ENCODE measurements around the gene POLR2H. TPM values are rescaled to one million over a fixed set of nuclear protein-coding genes. Genes with fewer than 3 reads are reported as not detected.

The POLR2H gene
- total RNA-seq (2021): 117 to 133 TPM (median 118 TPM) in 3 replicates
- Bru-seq, nascent RNA: percentile 90 among the genes with signal in this experiment
- long read RNA-seq, experiment 1, transcript POLR2H-202 (5 exons, 878 nt): minor isoform, 9 of 143 reads
- long read RNA-seq, experiment 1, transcript POLR2H-208 (6 exons, 1,802 nt): major isoform, 19 of 143 reads
- long read RNA-seq, experiment 1, partial matches to known transcripts: 91 of 143 reads
- long read RNA-seq, experiment 1, other reads (novel, unspliced or antisense): 18 of 143 reads
- long read RNA-seq, experiment 2, transcript POLR2H-202 (5 exons, 878 nt): major isoform, 12 of 159 reads
- long read RNA-seq, experiment 2, transcript POLR2H-208 (6 exons, 1,802 nt): minor isoform, 8 of 159 reads
- long read RNA-seq, experiment 2, partial matches to known transcripts: 107 of 159 reads
- long read RNA-seq, experiment 2, other reads (novel, unspliced or antisense): 17 of 159 reads
- long read RNA-seq, experiment 3, transcript POLR2H-206 (5 exons, 791 nt): minor isoform, 6 of 368 reads
- long read RNA-seq, experiment 3, transcript POLR2H-202 (5 exons, 878 nt): major isoform, 57 of 368 reads
- long read RNA-seq, experiment 3, partial matches to known transcripts: 277 of 368 reads
- long read RNA-seq, experiment 3, other reads (novel, unspliced or antisense): 21 of 368 reads

DNA sequence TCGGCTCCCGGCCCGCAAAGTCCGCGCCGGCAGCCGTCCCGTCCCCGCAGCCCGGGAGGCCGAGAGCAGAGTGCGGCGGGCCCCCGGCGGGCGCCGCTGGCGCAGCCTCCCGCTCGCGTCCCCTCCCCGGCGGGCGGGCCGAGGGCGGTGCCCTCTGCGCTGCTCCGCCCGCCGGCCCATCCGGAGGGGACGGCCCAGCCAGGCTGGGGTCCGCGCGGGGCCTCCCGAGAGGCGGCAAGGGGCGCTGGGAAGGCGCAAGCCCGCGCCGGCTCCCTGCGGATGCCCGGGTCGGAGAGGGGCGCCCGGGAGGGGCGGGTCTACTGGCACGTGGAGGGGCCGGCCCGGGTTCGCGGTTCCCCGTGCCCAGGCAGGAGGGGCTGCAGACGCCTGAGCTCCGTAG, at the start of gene POLR2H, which contains the start of gene CLCN2:
POLR2H (plus strand) TSS at position 179 of the 400 bp plus-strand sequence. CDS start 1,783 bp downstream, outside the sequence.
CLCN2 (minus strand) TSS at position 74 of the 400 bp plus-strand sequence. CDS start 126 bp downstream, outside the sequence.
- DNase-seq (ENCODE audit: low spot score) (peak; percentile 70), ATAC-seq (peak; percentile 47)
- peak within 1 kb of the TSS; percentile 98 for H3K4me3 Mint-ChIP-seq
- ChIA-PET CTCF (interaction anchor here (0.7 to 4.8 kb wide), 6 partner anchors 11 to 200 kb away, joined by 3 to 41 read pairs (median 10); partner anchors contain the start of gene EPHB3), POLR2A (interaction anchor here (0.8 to 2.8 kb wide), 6 partner anchors 9 to 164 kb away, joined by 3 to 13 read pairs (median 8); no protein-coding TSS in a partner anchor)
- peak within 1 kb of the TSS; percentile 97 for H3K27ac Mint-ChIP-seq
- peaks cover 6% of the 10 kb centered on the region; the same call in 1 of the 2 replicates for H3K27me3 Mint-ChIP-seq (ENCODE audit: low read depth)
- H3K9me3 Mint-ChIP-seq: no peaks in the 10 kb centered on the region
- H3K4me1 Mint-ChIP-seq: peaks cover 24% of the 10 kb centered on the region
- H3K36me3 Mint-ChIP-seq: peaks cover 28% of the 10 kb centered on the region
- TF ChIP-seq NFATC4 (CRISPR knock-in tag; IDR thresholded peaks at IDR 0.05): no peak
- TF ChIP-seq, protein P1, sequence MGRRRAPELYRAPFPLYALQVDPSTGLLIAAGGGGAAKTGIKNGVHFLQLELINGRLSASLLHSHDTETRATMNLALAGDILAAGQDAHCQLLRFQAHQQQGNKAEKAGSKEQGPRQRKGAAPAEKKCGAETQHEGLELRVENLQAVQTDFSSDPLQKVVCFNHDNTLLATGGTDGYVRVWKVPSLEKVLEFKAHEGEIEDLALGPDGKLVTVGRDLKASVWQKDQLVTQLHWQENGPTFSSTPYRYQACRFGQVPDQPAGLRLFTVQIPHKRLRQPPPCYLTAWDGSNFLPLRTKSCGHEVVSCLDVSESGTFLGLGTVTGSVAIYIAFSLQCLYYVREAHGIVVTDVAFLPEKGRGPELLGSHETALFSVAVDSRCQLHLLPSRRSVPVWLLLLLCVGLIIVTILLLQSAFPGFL (CRISPR knock-in tag; IDR thresholded peaks at IDR 0.05; ENCODE audit: borderline replicate concordance): no peak
- peak; percentile 51; the same call in 1 of the 2 replicates for TF ChIP-seq KAT7 (CRISPR knock-in tag; IDR thresholded peaks at IDR 0.05; ENCODE audit: borderline replicate concordance)
- no peak for TF ChIP-seq FOXJ3 (CRISPR knock-in tag; IDR thresholded peaks at IDR 0.05; ENCODE audit: borderline replicate concordance)
- TF ChIP-seq, protein P2, sequence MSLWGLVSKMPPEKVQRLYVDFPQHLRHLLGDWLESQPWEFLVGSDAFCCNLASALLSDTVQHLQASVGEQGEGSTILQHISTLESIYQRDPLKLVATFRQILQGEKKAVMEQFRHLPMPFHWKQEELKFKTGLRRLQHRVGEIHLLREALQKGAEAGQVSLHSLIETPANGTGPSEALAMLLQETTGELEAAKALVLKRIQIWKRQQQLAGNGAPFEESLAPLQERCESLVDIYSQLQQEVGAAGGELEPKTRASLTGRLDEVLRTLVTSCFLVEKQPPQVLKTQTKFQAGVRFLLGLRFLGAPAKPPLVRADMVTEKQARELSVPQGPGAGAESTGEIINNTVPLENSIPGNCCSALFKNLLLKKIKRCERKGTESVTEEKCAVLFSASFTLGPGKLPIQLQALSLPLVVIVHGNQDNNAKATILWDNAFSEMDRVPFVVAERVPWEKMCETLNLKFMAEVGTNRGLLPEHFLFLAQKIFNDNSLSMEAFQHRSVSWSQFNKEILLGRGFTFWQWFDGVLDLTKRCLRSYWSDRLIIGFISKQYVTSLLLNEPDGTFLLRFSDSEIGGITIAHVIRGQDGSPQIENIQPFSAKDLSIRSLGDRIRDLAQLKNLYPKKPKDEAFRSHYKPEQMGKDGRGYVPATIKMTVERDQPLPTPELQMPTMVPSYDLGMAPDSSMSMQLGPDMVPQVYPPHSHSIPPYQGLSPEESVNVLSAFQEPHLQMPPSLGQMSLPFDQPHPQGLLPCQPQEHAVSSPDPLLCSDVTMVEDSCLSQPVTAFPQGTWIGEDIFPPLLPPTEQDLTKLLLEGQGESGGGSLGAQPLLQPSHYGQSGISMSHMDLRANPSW (CRISPR knock-in tag; conservative IDR thresholded peaks at IDR 0.05; ENCODE audit: low read depth): no peak
- TF ChIP-seq NFE2L1 (CRISPR knock-in tag; IDR thresholded peaks at IDR 0.05): no peak
- TF ChIP-seq, protein P3, sequence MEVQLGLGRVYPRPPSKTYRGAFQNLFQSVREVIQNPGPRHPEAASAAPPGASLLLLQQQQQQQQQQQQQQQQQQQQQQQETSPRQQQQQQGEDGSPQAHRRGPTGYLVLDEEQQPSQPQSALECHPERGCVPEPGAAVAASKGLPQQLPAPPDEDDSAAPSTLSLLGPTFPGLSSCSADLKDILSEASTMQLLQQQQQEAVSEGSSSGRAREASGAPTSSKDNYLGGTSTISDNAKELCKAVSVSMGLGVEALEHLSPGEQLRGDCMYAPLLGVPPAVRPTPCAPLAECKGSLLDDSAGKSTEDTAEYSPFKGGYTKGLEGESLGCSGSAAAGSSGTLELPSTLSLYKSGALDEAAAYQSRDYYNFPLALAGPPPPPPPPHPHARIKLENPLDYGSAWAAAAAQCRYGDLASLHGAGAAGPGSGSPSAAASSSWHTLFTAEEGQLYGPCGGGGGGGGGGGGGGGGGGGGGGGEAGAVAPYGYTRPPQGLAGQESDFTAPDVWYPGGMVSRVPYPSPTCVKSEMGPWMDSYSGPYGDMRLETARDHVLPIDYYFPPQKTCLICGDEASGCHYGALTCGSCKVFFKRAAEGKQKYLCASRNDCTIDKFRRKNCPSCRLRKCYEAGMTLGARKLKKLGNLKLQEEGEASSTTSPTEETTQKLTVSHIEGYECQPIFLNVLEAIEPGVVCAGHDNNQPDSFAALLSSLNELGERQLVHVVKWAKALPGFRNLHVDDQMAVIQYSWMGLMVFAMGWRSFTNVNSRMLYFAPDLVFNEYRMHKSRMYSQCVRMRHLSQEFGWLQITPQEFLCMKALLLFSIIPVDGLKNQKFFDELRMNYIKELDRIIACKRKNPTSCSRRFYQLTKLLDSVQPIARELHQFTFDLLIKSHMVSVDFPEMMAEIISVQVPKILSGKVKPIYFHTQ (CRISPR knock-in tag; IDR thresholded peaks at IDR 0.05): no peak
- TF ChIP-seq CREM (CRISPR knock-in tag; IDR thresholded peaks at IDR 0.05): peak; percentile 28; the same call in 1 of the 2 replicates
- no peak; the same call in 1 of the 2 replicates for TF ChIP-seq ETV6 (CRISPR knock-in tag; IDR thresholded peaks at IDR 0.05)
- no peak for TF ChIP-seq ATF1 (CRISPR knock-in tag; IDR thresholded peaks at IDR 0.05)
- no peak for TF ChIP-seq OVOL2 (CRISPR knock-in tag; IDR thresholded peaks at IDR 0.05; ENCODE audit: borderline replicate concordance)
- no peak for TF ChIP-seq ZNF138 (CRISPR knock-in tag; conservative IDR thresholded peaks at IDR 0.05)
- TF ChIP-seq ESRRA (CRISPR knock-in tag; IDR thresholded peaks at IDR 0.05; ENCODE audit: borderline replicate concordance): 0 out of 2 replicates have a peak, but pooled peaks have one; percentile 30
- TF ChIP-seq, protein P4, sequence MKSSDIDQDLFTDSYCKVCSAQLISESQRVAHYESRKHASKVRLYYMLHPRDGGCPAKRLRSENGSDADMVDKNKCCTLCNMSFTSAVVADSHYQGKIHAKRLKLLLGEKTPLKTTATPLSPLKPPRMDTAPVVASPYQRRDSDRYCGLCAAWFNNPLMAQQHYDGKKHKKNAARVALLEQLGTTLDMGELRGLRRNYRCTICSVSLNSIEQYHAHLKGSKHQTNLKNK (CRISPR knock-in tag; IDR thresholded peaks at IDR 0.05): no peak
- TF ChIP-seq, protein P5, sequence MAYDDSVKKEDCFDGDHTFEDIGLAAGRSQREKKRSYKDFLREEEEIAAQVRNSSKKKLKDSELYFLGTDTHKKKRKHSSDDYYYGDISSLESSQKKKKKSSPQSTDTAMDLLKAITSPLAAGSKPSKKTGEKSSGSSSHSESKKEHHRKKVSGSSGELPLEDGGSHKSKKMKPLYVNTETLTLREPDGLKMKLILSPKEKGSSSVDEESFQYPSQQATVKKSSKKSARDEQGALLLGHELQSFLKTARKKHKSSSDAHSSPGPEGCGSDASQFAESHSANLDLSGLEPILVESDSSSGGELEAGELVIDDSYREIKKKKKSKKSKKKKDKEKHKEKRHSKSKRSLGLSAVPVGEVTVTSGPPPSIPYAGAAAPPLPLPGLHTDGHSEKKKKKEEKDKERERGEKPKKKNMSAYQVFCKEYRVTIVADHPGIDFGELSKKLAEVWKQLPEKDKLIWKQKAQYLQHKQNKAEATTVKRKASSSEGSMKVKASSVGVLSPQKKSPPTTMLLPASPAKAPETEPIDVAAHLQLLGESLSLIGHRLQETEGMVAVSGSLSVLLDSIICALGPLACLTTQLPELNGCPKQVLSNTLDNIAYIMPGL (CRISPR knock-in tag; IDR thresholded peaks at IDR 0.05): peak; percentile 5; the same call in 1 of the 2 replicates
- TF ChIP-seq NR3C1 (CRISPR knock-in tag; conservative IDR thresholded peaks at IDR 0.05; ENCODE audit: low read depth): no peak
- TF ChIP-seq, protein P6, sequence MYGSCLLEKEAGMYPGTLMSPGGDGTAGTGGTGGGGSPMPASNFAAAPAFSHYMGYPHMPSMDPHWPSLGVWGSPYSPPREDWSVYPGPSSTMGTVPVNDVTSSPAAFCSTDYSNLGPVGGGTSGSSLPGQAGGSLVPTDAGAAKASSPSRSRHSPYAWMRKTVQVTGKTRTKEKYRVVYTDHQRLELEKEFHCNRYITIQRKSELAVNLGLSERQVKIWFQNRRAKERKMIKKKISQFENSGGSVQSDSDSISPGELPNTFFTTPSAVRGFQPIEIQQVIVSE (CRISPR knock-in tag; IDR thresholded peaks at IDR 0.05; ENCODE audit: borderline replicate concordance): no peak
- TF ChIP-seq, protein P7, sequence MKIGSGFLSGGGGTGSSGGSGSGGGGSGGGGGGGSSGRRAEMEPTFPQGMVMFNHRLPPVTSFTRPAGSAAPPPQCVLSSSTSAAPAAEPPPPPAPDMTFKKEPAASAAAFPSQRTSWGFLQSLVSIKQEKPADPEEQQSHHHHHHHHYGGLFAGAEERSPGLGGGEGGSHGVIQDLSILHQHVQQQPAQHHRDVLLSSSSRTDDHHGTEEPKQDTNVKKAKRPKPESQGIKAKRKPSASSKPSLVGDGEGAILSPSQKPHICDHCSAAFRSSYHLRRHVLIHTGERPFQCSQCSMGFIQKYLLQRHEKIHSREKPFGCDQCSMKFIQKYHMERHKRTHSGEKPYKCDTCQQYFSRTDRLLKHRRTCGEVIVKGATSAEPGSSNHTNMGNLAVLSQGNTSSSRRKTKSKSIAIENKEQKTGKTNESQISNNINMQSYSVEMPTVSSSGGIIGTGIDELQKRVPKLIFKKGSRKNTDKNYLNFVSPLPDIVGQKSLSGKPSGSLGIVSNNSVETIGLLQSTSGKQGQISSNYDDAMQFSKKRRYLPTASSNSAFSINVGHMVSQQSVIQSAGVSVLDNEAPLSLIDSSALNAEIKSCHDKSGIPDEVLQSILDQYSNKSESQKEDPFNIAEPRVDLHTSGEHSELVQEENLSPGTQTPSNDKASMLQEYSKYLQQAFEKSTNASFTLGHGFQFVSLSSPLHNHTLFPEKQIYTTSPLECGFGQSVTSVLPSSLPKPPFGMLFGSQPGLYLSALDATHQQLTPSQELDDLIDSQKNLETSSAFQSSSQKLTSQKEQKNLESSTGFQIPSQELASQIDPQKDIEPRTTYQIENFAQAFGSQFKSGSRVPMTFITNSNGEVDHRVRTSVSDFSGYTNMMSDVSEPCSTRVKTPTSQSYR (CRISPR knock-in tag; IDR thresholded peaks at IDR 0.05): no peak
- peak; percentile 77 for TF ChIP-seq SP1 (CRISPR knock-in tag; conservative IDR thresholded peaks at IDR 0.05)
- TF ChIP-seq ZNF263 (CRISPR knock-in tag; IDR thresholded peaks at IDR 0.05; ENCODE audit: low read depth): no peak
- no peak for TF ChIP-seq MXD4 (CRISPR knock-in tag; IDR thresholded peaks at IDR 0.05; ENCODE audit: borderline replicate concordance)

All from WTC11 (cell line).